SK-N-MC (cell line): Measurements from ENCODE around the gene ZMYND15.

Source experiments
- DNase-seq: peaks from one replicate; pipeline ENCODE4 v3.0.0-alpha.2; 2011; ENCODE audit warnings: low read depth, low spot score
- H3K27ac ChIP-seq: fragments of 200-600 bp; sonication (generic); 2 replicates; pipeline ENCODE4 v1.5.1; 2016; ENCODE audit warnings: mixed run types
- H3K36me3 ChIP-seq: fragments of 200-600 bp; sonication (generic); 2 replicates; pipeline ENCODE4 v1.6.1; 2017; ENCODE audit warnings: antibody characterized with exemption, low read length, mixed read lengths; ENCODE audit not compliant: insufficient read depth
- H3K4me3 ChIP-seq: fragments of 200-600 bp; sonication (generic); 2 replicates; pipeline ENCODE4 v1.5.1; 2016
- H3K9ac ChIP-seq: fragments of 200-600 bp; sonication (generic); 2 replicates; pipeline ENCODE4 v1.8.0; 2017; ENCODE audit warnings: mixed run types, mixed read lengths; ENCODE audit not compliant: insufficient read length
- H3K9me3 ChIP-seq: fragments of 200-600 bp; sonication (generic); 2 replicates; pipeline ENCODE4 v1.6.1; 2017; ENCODE audit warnings: low read depth, mild to moderate bottlenecking, antibody characterized with exemption, low read length, moderate library complexity, mixed read lengths
- EZH2 ChIP-seq: fragments of 200-600 bp; sonication (generic); IDR thresholded peaks from one replicate; pipeline ENCODE4 v1.6.1; 2017; ENCODE audit warnings: antibody characterized with exemption
- FOXP2 ChIP-seq: optimal IDR thresholded peaks from 2 replicates; pipeline ENCODE3; 2011; ENCODE audit warnings: mild to moderate bottlenecking, moderate library complexity; ENCODE audit not compliant: insufficient read depth; ENCODE audit errors: extremely low read length, control extremely low read depth
- POLR2AphosphoS5 ChIP-seq: IDR thresholded peaks from 2 replicates; pipeline ENCODE4 v1.6.1; 2012; ENCODE audit warnings: mild to moderate bottlenecking, low read depth, low read length, borderline replicate concordance

Gene ZMYND15

DNA sequence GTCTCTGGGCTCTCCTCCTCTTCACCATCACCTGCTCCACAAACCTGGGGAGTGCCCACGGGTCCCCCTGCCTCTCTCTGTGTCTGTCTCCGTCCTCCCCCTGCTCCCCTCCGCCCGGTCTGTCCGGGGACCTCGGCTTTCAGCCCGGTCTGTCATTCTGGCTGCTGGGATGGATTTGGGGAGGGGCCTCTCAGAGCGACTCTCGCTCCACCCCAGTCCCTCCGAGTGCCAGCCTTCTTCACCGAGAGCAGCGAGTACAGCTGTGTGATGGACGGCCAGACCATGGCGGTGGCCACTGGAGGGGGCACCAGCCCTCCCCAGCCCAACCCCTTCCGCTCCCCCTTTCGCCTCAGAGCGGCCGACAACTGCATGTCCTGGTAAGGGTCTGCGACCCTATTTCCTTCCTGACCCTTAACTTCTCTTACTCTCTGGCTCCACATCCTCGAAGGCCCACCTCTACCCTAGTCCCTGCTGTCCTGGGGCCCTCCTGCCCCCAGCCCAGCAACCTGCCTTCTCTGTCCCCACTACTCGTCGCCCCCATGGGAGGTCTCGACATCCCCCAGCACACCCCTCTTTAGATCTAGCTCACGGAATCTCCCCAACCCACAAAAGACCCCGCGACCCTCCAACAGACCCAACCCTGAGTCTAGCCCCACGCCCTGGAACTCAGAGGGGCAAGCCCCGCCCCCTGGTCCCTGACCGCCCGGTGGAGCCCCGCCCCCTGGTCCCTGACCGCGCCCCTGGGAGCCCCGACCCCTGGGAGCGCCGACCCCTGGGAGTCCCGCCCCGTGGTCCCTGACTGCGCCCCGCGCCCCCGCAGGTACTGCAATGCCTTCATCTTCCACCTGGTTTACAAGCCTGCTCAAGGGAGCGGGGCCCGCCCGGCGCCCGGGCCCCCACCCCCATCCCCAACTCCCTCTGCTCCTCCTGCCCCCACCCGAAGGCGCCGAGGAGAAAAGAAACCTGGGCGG lies 5.7 kb downstream of the ZMYND15 start:
- no peaks in the 10 kb centered on the region for H3K9me3 ChIP-seq
- no peak for TF ChIP-seq POLR2AphosphoS5
- no peak for TF ChIP-seq EZH2
- no peak for TF ChIP-seq FOXP2
- DNase-seq: no peak
- H3K4me3 ChIP-seq: no peak overlapping the region
- no peaks in the 10 kb centered on the region for H3K36me3 ChIP-seq
- no peak overlapping the region for H3K27ac ChIP-seq
- no peak overlapping the region for H3K9ac ChIP-seq

GRCh38 chr17:4747847-4748246 lies 8.2 kb downstream of the ZMYND15 start:
- Histone ChIP-seq H3K36me3 (no peaks in the 10 kb centered on the region), H3K9me3 (no peaks in the 10 kb centered on the region), H3K9ac (no peak overlapping the region), H3K27ac (no peak overlapping the region), H3K4me3 (no peak overlapping the region)
- no peak for TF ChIP-seq POLR2AphosphoS5
- TF ChIP-seq EZH2: no peak
- DNase-seq: no peak

- Histone ChIP-seq H3K4me3 (no peak overlapping the region), H3K36me3 (no peaks in the 10 kb centered on the region), H3K27ac (no peak overlapping the region), H3K9me3 (no peaks in the 10 kb centered on the region), H3K9ac (no peak overlapping the region)
- DNase-seq: no peak
- TF ChIP-seq FOXP2 (no peak), EZH2 (no peak), POLR2AphosphoS5 (no peak)
These were observed 9.1 kb downstream of the ZMYND15 start for GRCh38 chr17:4748686-4749085.

DNA sequence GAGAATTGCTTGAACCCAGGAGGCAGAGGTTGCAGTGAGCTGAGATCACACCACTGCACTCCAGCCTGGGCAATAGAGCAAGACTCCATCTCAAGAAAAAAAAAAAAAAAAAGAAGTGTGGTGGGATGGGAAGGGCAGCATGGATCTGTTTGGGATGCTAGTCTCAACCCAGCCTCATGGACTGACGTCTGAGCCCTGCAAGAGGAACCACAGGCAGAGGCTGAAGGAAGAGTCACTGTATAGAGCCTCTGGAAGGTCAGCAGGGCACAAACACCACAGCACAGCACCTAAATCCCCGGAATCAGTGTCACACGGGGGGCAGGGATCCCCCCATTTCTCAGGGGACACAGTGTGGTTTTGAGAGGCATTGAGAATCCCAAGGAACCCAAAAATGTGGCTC lies 11.0 kb downstream of the ZMYND15 start:
- H3K9me3 ChIP-seq: no peaks in the 10 kb centered on the region
- H3K4me3 ChIP-seq: no peak overlapping the region
- H3K27ac ChIP-seq: no peak overlapping the region
- DNase-seq: no peak
- no peak overlapping the region for H3K9ac ChIP-seq
- no peak for TF ChIP-seq EZH2
- no peak for TF ChIP-seq FOXP2
- no peak for TF ChIP-seq POLR2AphosphoS5
- no peaks in the 10 kb centered on the region for H3K36me3 ChIP-seq

DNA sequence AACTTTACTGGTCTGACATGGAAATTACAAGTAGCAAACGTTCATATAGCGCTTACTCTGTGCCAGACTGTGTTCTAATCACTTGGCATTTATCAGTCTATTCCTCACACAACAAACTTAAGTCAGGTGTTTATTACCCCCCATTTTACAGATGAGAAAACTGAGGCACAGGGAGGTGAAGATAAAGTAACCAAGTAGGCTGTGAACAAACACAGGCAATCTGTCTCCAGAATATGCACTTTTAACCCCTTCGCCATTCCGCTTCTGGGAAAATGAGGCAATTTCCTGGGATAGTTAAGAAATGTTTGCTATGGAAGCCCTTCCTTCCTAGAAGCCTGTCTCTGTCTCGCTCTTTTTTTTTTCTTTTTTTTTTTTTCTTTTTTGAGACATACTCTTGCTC lies 12.3 kb downstream of the ZMYND15 start:
- no peak for DNase-seq
- Histone ChIP-seq H3K9ac (no peak overlapping the region), H3K4me3 (no peak overlapping the region), H3K9me3 (no peaks in the 10 kb centered on the region), H3K36me3 (no peaks in the 10 kb centered on the region), H3K27ac (no peak overlapping the region)
- no peak for TF ChIP-seq FOXP2
- no peak for TF ChIP-seq EZH2
- TF ChIP-seq POLR2AphosphoS5: no peak

- Histone ChIP-seq H3K36me3 (no peaks in the 10 kb centered on the region), H3K4me3 (no peak overlapping the region), H3K9me3 (no peaks in the 10 kb centered on the region), H3K27ac (no peak overlapping the region), H3K9ac (no peak overlapping the region)
- TF ChIP-seq EZH2 (no peak), FOXP2 (no peak), POLR2AphosphoS5 (no peak)
- no peak for DNase-seq
These were observed 13.8 kb downstream of the ZMYND15 start for GRCh38 chr17:4753392-4753791.

DNA sequence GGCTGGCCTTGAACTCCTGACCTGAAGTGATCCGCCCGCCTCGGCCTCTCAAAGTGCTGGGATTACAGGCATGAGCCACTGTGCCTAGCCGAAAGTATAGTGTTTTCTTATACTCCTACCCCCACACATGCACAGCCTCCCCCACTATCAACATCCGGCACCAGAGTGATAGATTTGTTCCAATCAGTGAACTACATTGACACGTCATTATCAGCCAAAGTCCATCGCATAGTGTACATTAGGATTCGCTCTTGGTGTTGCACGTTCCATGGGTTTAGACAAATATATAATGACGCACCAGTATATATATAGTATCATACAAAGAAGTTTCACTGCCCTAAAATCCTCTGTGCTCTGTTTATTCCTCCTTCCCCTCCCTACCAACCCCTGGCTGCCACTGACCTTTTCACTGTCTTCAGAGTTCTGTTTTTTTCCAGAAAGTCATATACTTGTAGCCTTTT lies 20.2 kb downstream of the ZMYND15 start:
- TF ChIP-seq FOXP2 (no peak), EZH2 (no peak), POLR2AphosphoS5 (no peak)
- Histone ChIP-seq H3K4me3 (no peak overlapping the region), H3K9ac (no peak overlapping the region), H3K36me3 (no peaks in the 10 kb centered on the region), H3K9me3 (no peaks in the 10 kb centered on the region), H3K27ac (no peak overlapping the region)
- DNase-seq: no peak

DNA sequence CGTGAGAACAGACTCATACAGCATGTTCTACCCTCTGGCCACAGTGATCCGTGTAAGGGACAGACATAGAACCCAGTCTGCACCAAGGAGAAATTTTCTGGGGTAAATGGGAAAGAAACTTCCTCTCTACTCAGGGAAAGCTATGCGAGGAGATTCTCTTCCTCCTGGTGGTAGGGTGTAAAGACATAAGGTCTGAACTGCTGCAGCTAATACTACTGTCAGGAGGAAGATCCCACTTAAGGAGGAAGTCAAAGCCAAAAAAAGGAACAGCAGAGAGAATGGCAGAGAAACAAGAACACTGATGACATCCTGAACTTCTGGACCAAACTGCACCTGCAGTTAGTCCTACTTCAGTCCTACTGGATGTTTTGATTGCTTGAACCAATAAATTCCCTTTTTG lies 25.0 kb downstream of the ZMYND15 start:
- no peak overlapping the region for H3K9ac ChIP-seq
- H3K4me3 ChIP-seq: no peak overlapping the region
- H3K27ac ChIP-seq: no peak overlapping the region
- DNase-seq: no peak
- H3K36me3 ChIP-seq: no peaks in the 10 kb centered on the region
- TF ChIP-seq POLR2AphosphoS5: no peak
- H3K9me3 ChIP-seq: no peaks in the 10 kb centered on the region

GRCh38 chr17:4766201-4766600 lies 26.6 kb downstream of the ZMYND15 start:
- H3K9me3 ChIP-seq: no peaks in the 10 kb centered on the region
- no peak overlapping the region for H3K4me3 ChIP-seq
- no peaks in the 10 kb centered on the region for H3K36me3 ChIP-seq
- no peak for TF ChIP-seq FOXP2
- TF ChIP-seq EZH2: no peak
- TF ChIP-seq POLR2AphosphoS5: no peak
- H3K27ac ChIP-seq: no peak overlapping the region
- H3K9ac ChIP-seq: no peak overlapping the region
- DNase-seq: no peak
